GM18502 (cell line): ENCODE measurements around the gene NPW.
"Not testable (repeated sequence)": the region's sequence is repeated elsewhere in the genome, so short reads cannot be mapped to it uniquely, and the experiment has no call there.

ENCODE experiments used
- ATAC-seq: cut with Tn5 transposase; IDR thresholded peaks from one replicate; pipeline ENCODE4 v1.9.1; 2021; ENCODE audit warnings: mild to moderate bottlenecking; ENCODE audit not compliant: unreplicated experiment, poor library complexity

The NPW gene

GRCh38 chr16:2033909-2034695, 14.5 kb downstream of the NPW start:
- not testable (repeated sequence) for ATAC-seq

GRCh38 chr16:2034696-2035430, 15.3 kb downstream of the NPW start:
- ATAC-seq = no peak

GRCh38 chr16:2035431-2036199, 16.0 kb downstream of the NPW start:
- no peak for ATAC-seq

- ATAC-seq = no peak
Observed at GRCh38 chr16:2036200-2036966, 16.8 kb downstream of the NPW start.

GRCh38 chr16:2037115-2037514, 17.5 kb downstream of the NPW start:
- no peak for ATAC-seq

- ATAC-seq = no peak
Observed at GRCh38 chr16:2037647-2038381, 18.2 kb downstream of the NPW start.

- no peak for ATAC-seq
Observed at GRCh38 chr16:2038382-2039231, 19.0 kb downstream of the NPW start.

GRCh38 chr16:2039274-2040031, 19.9 kb downstream of the NPW start:
- ATAC-seq = no peak

- ATAC-seq = no peak
Observed at GRCh38 chr16:2040041-2040786, 20.6 kb downstream of the NPW start.

GRCh38 chr16:2040787-2041522, 21.4 kb downstream of the NPW start:
- no peak for ATAC-seq

- no peak for ATAC-seq
Observed at GRCh38 chr16:2042171-2042985, 22.8 kb downstream of the NPW start.

GRCh38 chr16:2042986-2043666, 23.5 kb downstream of the NPW start:
- ATAC-seq = no peak

- no peak for ATAC-seq
Observed at GRCh38 chr16:2043667-2044451, 24.3 kb downstream of the NPW start.

GRCh38 chr16:2044541-2044940, 25.0 kb downstream of the NPW start:
- no peak for ATAC-seq
